Thyroid gland (tissue), 4 donors: ENCODE measurements around the gene IRS1. TPM values are rescaled to one million over a fixed set of nuclear protein-coding genes. Genes with fewer than 3 reads are reported as not detected.

Experiments
- DNase-seq, 2 donors: peaks; one replicate each; pipeline ENCODE4 v3.0.0-alpha.2; 2019
- H3K27ac ChIP-seq, 3 donors: fragments of 200-600 bp; sonication (generic); 1 replicate in 2 of 3; 2 replicates in 1 of 3; pipeline ENCODE4 v1.5.1; 2016 to 2019; ENCODE audit warnings: mild to moderate bottlenecking in 1 of 3, moderate library complexity in 1 of 3
- H3K27me3 ChIP-seq: fragments of 200-600 bp; sonication (generic); one replicate; pipeline ENCODE4 v1.5.1; 2019
- H3K36me3 ChIP-seq, 2 donors: fragments of 200-600 bp; sonication (generic); one replicate each; pipeline ENCODE4 v1.5.1; 2016 to 2019
- H3K4me1 ChIP-seq, 2 donors: fragments of 200-600 bp; sonication (generic); one replicate each; pipeline ENCODE4 v1.5.1; 2017 to 2019
- H3K4me3 ChIP-seq, 3 donors: fragments of 200-600 bp; sonication (generic); replicated peaks in 1 of 3; 1 replicate in 2 of 3; 2 replicates in 1 of 3; pipeline ENCODE4 v1.5.1; 2016; ENCODE audit warnings: mild to moderate bottlenecking in 1 of 3
- H3K9me3 ChIP-seq: fragments of 200-600 bp; sonication (generic); one replicate; pipeline ENCODE4 v1.5.1; 2017
- POLR2A ChIP-seq, 2 donors: fragments of 450-650 bp; IDR thresholded peaks; one replicate each; pipeline ENCODE4 v1.6.1; 2017; ENCODE audit warnings: antibody characterized with exemption in 2 of 2, mild to moderate bottlenecking in 2 of 2, moderate library complexity in 1 of 2
- WGBS, 2 donors: methylation state at CpG; one replicate each; pipeline ENCODE4 v1.1.5; 2017; 5-methylcytosine and 5-hydroxymethylcytosine counted together
- intact Hi-C: fragments of 100-400 bp; cut with DNase I; formaldehyde crosslinking; loops from one replicate; pipeline ENCODE4 v1.15.1; 2023
- total RNA-seq, 4 donors: library from RNA; depleted of rRNA; stranded (reverse); fragments of >200 nt; gene quantifications; one replicate each; pipeline ENCODE4 v1.2.3, GENCODE V29; 2016
- TF ChIP-seq, protein P1 (sequence below), 6 experiments: fragments of 200-600 bp in 3 of 6; fragments of 450-650 bp in 3 of 6; sonication (generic) in 3 of 6; IDR thresholded peaks; one replicate each; pipeline ENCODE4 v1.5.1; 2016 to 2019; ENCODE audit warnings: antibody characterized with exemption in 6 of 6, mild to moderate bottlenecking in 2 of 6, inconsistent platforms in 1 of 6, moderate library complexity in 1 of 6

IRS1 gene
- total RNA-seq, 4 donors from 2014 or later = 61.9 to 166 (median 98.7) TPM

- Histone ChIP-seq H3K27me3 (no peaks in the 10 kb centered on the region), H3K27ac (peak overlapping the region; percentile 84 to 98 (median 94)), H3K9me3 (no peaks in the 10 kb centered on the region), H3K4me3 (peak overlapping the region; percentile 4 to 76 (median 33)), H3K4me1 (peaks cover 32 to 38% of the 10 kb centered on the region in 2 donors), H3K36me3 (peaks cover 4 to 6% of the 10 kb centered on the region in 2 donors)
- DNase-seq = peak in 1 of 2 donors; percentile 45
- TF ChIP-seq POLR2A (IDR thresholded peaks at IDR 0.05) = no peak
- TF ChIP-seq, protein P1, sequence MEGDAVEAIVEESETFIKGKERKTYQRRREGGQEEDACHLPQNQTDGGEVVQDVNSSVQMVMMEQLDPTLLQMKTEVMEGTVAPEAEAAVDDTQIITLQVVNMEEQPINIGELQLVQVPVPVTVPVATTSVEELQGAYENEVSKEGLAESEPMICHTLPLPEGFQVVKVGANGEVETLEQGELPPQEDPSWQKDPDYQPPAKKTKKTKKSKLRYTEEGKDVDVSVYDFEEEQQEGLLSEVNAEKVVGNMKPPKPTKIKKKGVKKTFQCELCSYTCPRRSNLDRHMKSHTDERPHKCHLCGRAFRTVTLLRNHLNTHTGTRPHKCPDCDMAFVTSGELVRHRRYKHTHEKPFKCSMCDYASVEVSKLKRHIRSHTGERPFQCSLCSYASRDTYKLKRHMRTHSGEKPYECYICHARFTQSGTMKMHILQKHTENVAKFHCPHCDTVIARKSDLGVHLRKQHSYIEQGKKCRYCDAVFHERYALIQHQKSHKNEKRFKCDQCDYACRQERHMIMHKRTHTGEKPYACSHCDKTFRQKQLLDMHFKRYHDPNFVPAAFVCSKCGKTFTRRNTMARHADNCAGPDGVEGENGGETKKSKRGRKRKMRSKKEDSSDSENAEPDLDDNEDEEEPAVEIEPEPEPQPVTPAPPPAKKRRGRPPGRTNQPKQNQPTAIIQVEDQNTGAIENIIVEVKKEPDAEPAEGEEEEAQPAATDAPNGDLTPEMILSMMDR (IDR thresholded peaks at IDR 0.05) = no peak
- WGBS, 2 donors = 5 to 6% methylated on average over 17 to 24 of the region's 24 CpGs
- intact Hi-C loops = loop anchor here (10.0 kb wide), 1 partner anchor 146 kb away; no protein-coding TSS in a partner anchor
These were observed 8.5 kb downstream of the IRS1 start for GRCh38 chr2:226791056-226791486.

DNA sequence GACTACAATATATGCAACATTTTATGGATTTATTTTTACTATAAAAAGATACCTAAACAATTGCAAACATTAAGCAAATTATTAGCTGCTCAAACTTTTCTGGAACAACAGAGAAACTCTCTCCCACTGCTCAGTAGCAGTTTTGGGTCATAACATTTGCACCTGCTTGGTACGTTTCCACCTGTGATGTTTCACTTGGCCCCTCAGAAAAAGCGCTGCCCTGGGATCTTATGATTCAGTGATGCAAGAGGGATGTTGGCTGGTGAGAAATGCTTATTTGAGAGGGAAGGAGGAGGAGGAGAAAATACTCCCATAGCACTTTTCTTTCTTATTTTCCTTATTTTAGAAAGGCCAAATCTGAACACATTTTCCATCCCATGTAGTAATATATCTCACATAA is 9.2 kb downstream of the IRS1 start:
- H3K27me3 ChIP-seq = no peaks in the 10 kb centered on the region
- intact Hi-C loops = loop anchor here (10.0 kb wide), 1 partner anchor 146 kb away; no protein-coding TSS in a partner anchor
- H3K9me3 ChIP-seq = no peaks in the 10 kb centered on the region
- no peak overlapping the region for H3K4me3 ChIP-seq
- peak overlapping the region; percentile 84 to 98 (median 94) for H3K27ac ChIP-seq
- peaks cover 0 to 5% of the 10 kb centered on the region in 2 donors for H3K36me3 ChIP-seq
- H3K4me1 ChIP-seq = peaks cover 25 to 36% of the 10 kb centered on the region in 2 donors
- 68 to 73% methylated on average over 2 of the region's 2 CpGs for WGBS, 2 donors
- TF ChIP-seq, protein P1 (IDR thresholded peaks at IDR 0.05) = no peak
- no peak for TF ChIP-seq POLR2A (IDR thresholded peaks at IDR 0.05)
- DNase-seq = no peak

DNA sequence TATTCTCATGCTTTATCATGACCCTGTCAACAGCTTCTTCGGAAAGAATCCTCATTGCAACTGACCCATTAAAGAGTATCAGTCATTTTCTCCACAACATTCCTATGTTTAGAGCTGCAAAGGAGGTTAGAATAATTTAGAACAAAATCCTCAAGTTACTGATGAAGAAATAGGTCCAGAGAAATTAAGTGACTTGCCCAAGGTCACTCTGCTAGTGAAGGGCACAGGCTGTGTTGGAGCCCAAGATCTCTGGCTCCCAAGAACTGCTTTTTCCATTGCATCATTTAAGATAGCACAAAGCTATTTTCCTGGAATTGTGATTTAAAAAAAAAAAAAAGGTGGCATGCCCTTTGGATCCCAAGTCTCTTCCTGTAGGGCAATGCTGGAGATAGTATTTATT is 9.6 kb downstream of the IRS1 start:
- peaks cover 25 to 36% of the 10 kb centered on the region in 2 donors for H3K4me1 ChIP-seq

GRCh38 chr2:226788881-226789490 is 10.6 kb downstream of the IRS1 start:
- no peak for TF ChIP-seq POLR2A (IDR thresholded peaks at IDR 0.05)
- TF ChIP-seq, protein P1 (IDR thresholded peaks at IDR 0.05) = no peak
- Histone ChIP-seq H3K27ac (peak overlapping the region; percentile 4 to 98 (median 94)), H3K4me3 (no peak overlapping the region), H3K9me3 (no peaks in the 10 kb centered on the region), H3K36me3 (peaks cover 0 to 2% of the 10 kb centered on the region in 2 donors), H3K27me3 (no peaks in the 10 kb centered on the region), H3K4me1 (peaks cover 25 to 36% of the 10 kb centered on the region in 2 donors)
- intact Hi-C loops = no loop called here
- WGBS, 2 donors = 37 to 40% methylated on average over 3 of the region's 3 CpGs
- no peak for DNase-seq

More for the DNA sequence above, 9.6 kb downstream of the IRS1 start:
- no peaks in the 10 kb centered on the region for H3K9me3 ChIP-seq
- H3K4me3 ChIP-seq = no peak overlapping the region
- DNase-seq = no peak
- peaks cover 0 to 2% of the 10 kb centered on the region in 2 donors for H3K36me3 ChIP-seq
- no peaks in the 10 kb centered on the region for H3K27me3 ChIP-seq
- WGBS, 2 donors = 65 to 79% methylated on average over 1 of the region's 1 CpG
- TF ChIP-seq, protein P1 (IDR thresholded peaks at IDR 0.05) = no peak
- no peak for TF ChIP-seq POLR2A (IDR thresholded peaks at IDR 0.05)
- peak overlapping the region in 2 of 3 donors; percentile 94 to 98 for H3K27ac ChIP-seq
- intact Hi-C loops = loop anchor here (10.0 kb wide), 1 partner anchor 145 kb away; no protein-coding TSS in a partner anchor

- no peak for DNase-seq
- no peak for TF ChIP-seq POLR2A (IDR thresholded peaks at IDR 0.05)
- TF ChIP-seq, protein P1 (IDR thresholded peaks at IDR 0.05) = no peak
- no peaks in the 10 kb centered on the region for H3K9me3 ChIP-seq
- no peak overlapping the region for H3K4me3 ChIP-seq
- peaks cover 0 to 2% of the 10 kb centered on the region in 2 donors for H3K36me3 ChIP-seq
- H3K27me3 ChIP-seq = no peaks in the 10 kb centered on the region
- H3K4me1 ChIP-seq = peaks cover 25 to 36% of the 10 kb centered on the region in 2 donors
- intact Hi-C loops = no loop called here
- peak overlapping the region in 1 of 3 donors; percentile 94 for H3K27ac ChIP-seq
These were observed 11.6 kb downstream of the IRS1 start for GRCh38 chr2:226788064-226788463.
